WERI-Rb-1 (cell line): ENCODE results near the gene VPS39.

Experiments used
- DNase-seq: peaks from one replicate; pipeline ENCODE4 v3.0.0-alpha.2; 2020
- H3K27ac ChIP-seq: fragments of 250-450 bp; sonication (Bioruptor Pico); 2 replicates; pipeline ENCODE4 v1.5.1; 2020; ENCODE audit warnings: mild to moderate bottlenecking, moderate library complexity
- H3K27me3 ChIP-seq: fragments of 250-450 bp; sonication (Bioruptor Pico); 2 replicates; pipeline ENCODE4 v1.5.1; 2021; ENCODE audit warnings: mild to moderate bottlenecking, low read depth, moderate library complexity; ENCODE audit not compliant: insufficient read depth, severe bottlenecking
- H3K36me3 ChIP-seq: fragments of 250-450 bp; sonication (Bioruptor Pico); 2 replicates; pipeline ENCODE4 v1.5.1; 2020; ENCODE audit warnings: mild to moderate bottlenecking, moderate library complexity
- H3K4me3 ChIP-seq: 2 replicates; pipeline ENCODE4 v1.5.1; 2011; ENCODE audit warnings: low read depth, mild to moderate bottlenecking, control low read depth, low read length
- H3K9me3 ChIP-seq: fragments of 250-450 bp; sonication (Bioruptor Pico); 2 replicates; pipeline ENCODE4 v1.5.1; 2021; ENCODE audit warnings: mild to moderate bottlenecking, moderate library complexity; ENCODE audit not compliant: severe bottlenecking
- CTCF ChIP-seq: IDR thresholded peaks from 2 replicates; pipeline ENCODE4 v1.5.1; 2011; ENCODE audit warnings: low read depth, mild to moderate bottlenecking, control low read depth, inconsistent platforms, low read length

Gene VPS39

GRCh38 chr15:42129364-42129763 is 78.7 kb downstream of the VPS39 start:
- no peak overlapping the region for H3K4me3 ChIP-seq

GRCh38 chr15:42128476-42128875 is 79.6 kb downstream of the VPS39 start:
- DNase-seq: no peak
- H3K9me3 ChIP-seq: no peaks in the 10 kb centered on the region
- H3K27ac ChIP-seq: no peak overlapping the region
- H3K36me3 ChIP-seq: no peaks in the 10 kb centered on the region
- no peaks in the 10 kb centered on the region for H3K27me3 ChIP-seq
- TF ChIP-seq CTCF: no peak
- H3K4me3 ChIP-seq: no peak overlapping the region

More at GRCh38 chr15:42129364-42129763, 78.7 kb downstream of the VPS39 start:
- no peaks in the 10 kb centered on the region for H3K27me3 ChIP-seq
- no peaks in the 10 kb centered on the region for H3K36me3 ChIP-seq
- no peak overlapping the region for H3K27ac ChIP-seq
- DNase-seq: no peak
- no peaks in the 10 kb centered on the region for H3K9me3 ChIP-seq
- no peak for TF ChIP-seq CTCF

- Histone ChIP-seq H3K9me3 (no peaks in the 10 kb centered on the region), H3K27ac (no peak overlapping the region), H3K4me3 (no peak overlapping the region), H3K27me3 (no peaks in the 10 kb centered on the region), H3K36me3 (no peaks in the 10 kb centered on the region)
- no peak for TF ChIP-seq CTCF
- no peak for DNase-seq
Measured at GRCh38 chr15:42123546-42123945, 84.6 kb downstream of the VPS39 start.

- no peak for TF ChIP-seq CTCF
- Histone ChIP-seq H3K27me3 (no peaks in the 10 kb centered on the region), H3K36me3 (no peaks in the 10 kb centered on the region), H3K9me3 (no peaks in the 10 kb centered on the region), H3K27ac (no peak overlapping the region), H3K4me3 (no peak overlapping the region)
- DNase-seq: no peak
Measured at GRCh38 chr15:42121682-42122081, 86.4 kb downstream of the VPS39 start.

- no peak for DNase-seq
- Histone ChIP-seq H3K4me3 (no peak overlapping the region), H3K27ac (no peak overlapping the region), H3K9me3 (no peaks in the 10 kb centered on the region), H3K27me3 (no peaks in the 10 kb centered on the region), H3K36me3 (no peaks in the 10 kb centered on the region)
- no peak for TF ChIP-seq CTCF
Measured at GRCh38 chr15:42121021-42121420, 87.1 kb downstream of the VPS39 start.

- no peaks in the 10 kb centered on the region for H3K36me3 ChIP-seq
- H3K27me3 ChIP-seq: no peaks in the 10 kb centered on the region
- no peak for TF ChIP-seq CTCF
- no peak for DNase-seq
- no peak overlapping the region for H3K27ac ChIP-seq
- no peak overlapping the region for H3K4me3 ChIP-seq
- no peaks in the 10 kb centered on the region for H3K9me3 ChIP-seq
Measured at GRCh38 chr15:42120285-42120684, 87.8 kb downstream of the VPS39 start.
